Heart left ventricle (tissue), 16 donors: Measurements from ENCODE around the gene NISCH. TPM values are rescaled to one million over a fixed set of nuclear protein-coding genes. Genes with fewer than 3 reads are reported as not detected.

Source experiments
- ATAC-seq, 4 donors: fragments of 200-7000 bp; cut with Tn5 transposase; one replicate each; pipeline ENCODE4 v1.9.1; 2020 to 2022; ENCODE audit warnings: moderate library complexity in 4 of 4, mild to moderate bottlenecking in 3 of 4, moderate number of reproducible peaks in 1 of 4
- DNase-seq, 5 donors: peaks; one replicate each; pipeline ENCODE4 v3.0.0-alpha.2; 2020
- H3K27ac ChIP-seq, 12 donors: fragments of 200-600 bp; sonication (generic) in 4 of 12; one replicate each; pipeline versions ENCODE4 v1.5.0 to v1.8.0; 2016 to 2022; ENCODE audit warnings: mild to moderate bottlenecking in 2 of 12
- H3K27me3 ChIP-seq, 9 donors: fragments of 200-600 bp; sonication (generic) in 2 of 9; one replicate each; pipeline versions ENCODE4 v1.5.1 to v1.8.0; 2016 to 2022; ENCODE audit warnings: mild to moderate bottlenecking in 3 of 9
- H3K36me3 ChIP-seq, 9 donors: fragments of 200-600 bp; sonication (generic) in 2 of 9; one replicate each; pipeline versions ENCODE4 v1.5.0 to v1.8.0; 2018 to 2022; ENCODE audit warnings: mild to moderate bottlenecking in 2 of 9
- H3K4me1 ChIP-seq, 12 donors: fragments of 200-600 bp; sonication (generic) in 4 of 12; one replicate each; pipeline versions ENCODE4 v1.5.0 to v1.8.0; 2016 to 2022; ENCODE audit warnings: mild to moderate bottlenecking in 3 of 12
- H3K4me3 ChIP-seq, 12 donors: fragments of 200-600 bp; sonication (generic) in 4 of 12; one replicate each; pipeline versions ENCODE4 v1.5.0 to v1.8.0; 2017 to 2022; ENCODE audit warnings: mild to moderate bottlenecking in 9 of 12, moderate library complexity in 4 of 12
- H3K9me3 ChIP-seq, 12 donors: fragments of 200-600 bp; sonication (generic) in 4 of 12; one replicate each; pipeline versions ENCODE4 v1.5.0 to v1.8.0; 2016 to 2022; ENCODE audit warnings: mild to moderate bottlenecking in 1 of 12
- POLR2A ChIP-seq, 2 donors: fragments of 450-650 bp; IDR thresholded peaks; one replicate each; pipeline ENCODE4 v1.6.1; 2017; ENCODE audit warnings: antibody characterized with exemption in 2 of 2, mild to moderate bottlenecking in 2 of 2, moderate library complexity in 2 of 2
- WGBS, 4 donors: extraction: QIAGEN DNeasy Blood & Tissue Kit in 2 of 4; methylation state at CpG; one replicate each; pipeline versions ENCODE4 v1.1.5 to v1.1.7; 2013 to 2018; 5-methylcytosine and 5-hydroxymethylcytosine counted together
- intact Hi-C, 10 donors: fragments of 100-400 bp; cut with DNase I; formaldehyde crosslinking; loops; one replicate each; pipeline versions ENCODE4 v1.11.1 to v1.14.2; 2022
- polyA plus RNA-seq, 2 donors: library from polyadenylated mRNA; stranded (reverse); fragments of 200-250 nt; gene quantifications; one replicate each; pipeline ENCODE4 v1.2.3, GENCODE V29; 2013
- total RNA-seq, 9 donors: library from RNA; depleted of rRNA in 2 of 9; stranded (reverse); fragments of >200 nt in 2 of 9; fragmentation: NEBNext Ultra II Directional in 3 of 9; extraction: Animal tissue kit (Norgen Biotek cat#: 25700) in 3 of 9; gene quantifications; one replicate each; pipeline versions ENCODE4 v1.1.0 to v1.2.4, GENCODE V29; 2016 to 2023
- TF ChIP-seq, protein P1 (sequence below), 12 donors: fragments of 200-600 bp; sonication (generic) in 4 of 12; IDR thresholded peaks; one replicate each; pipeline versions ENCODE4 v1.5.0 to v1.8.0; 2018 to 2022; ENCODE audit warnings: antibody characterized with exemption in 12 of 12, mild to moderate bottlenecking in 5 of 12
- donor health status: ischemic (EF 13 %, LVEDD 7.1; RV severe dilation, severe dysfunction).
- donor health status: healthy with polysubstance abuse.
- donor health status: DM: no; HTN: yes; CAD: no.
- donor health status: DM: no; HTN: no; CAD: no.
- donor health status: ischemic (EF 25% LVEDD 6.9; RV normal size, moderate dysfunction).
- donor health status: ischemic (EF 25% LVEDD 5.7; RV mildly dilated, moderate dysfunction).
- donor health status: healthy.
- donor health status: DM: yes; HTN: yes; CAD: no.
- donor health status: ischemic (EF 35%, LVEDD 5.7; RV mildly dilated, moderate dysfunction).
- donor health status: nonischemic (EF 11% LVEDD 7.7; RV severe dilation, severe dysfunction).
- donor health status: DM: yes; HTN: yes; CAD: no.
- donor health status: PGD.
- donor health status: ischemic (EF 29% LVEDD 5.4; RV normal size, mild dysfunction).
- donor health status: nonischemic (EF 23%, LVEDD 6.1; RV moderate dilation, normal function).

The NISCH gene
- total and polyA plus RNA-seq, 11 donors: 28.8 to 56.2 (median 42.0) TPM

GRCh38 chr3:52528586-52529375 is 73.4 kb downstream of the NISCH start:
- no peak for TF ChIP-seq POLR2A (IDR thresholded peaks at IDR 0.05)
- TF ChIP-seq, protein P1, sequence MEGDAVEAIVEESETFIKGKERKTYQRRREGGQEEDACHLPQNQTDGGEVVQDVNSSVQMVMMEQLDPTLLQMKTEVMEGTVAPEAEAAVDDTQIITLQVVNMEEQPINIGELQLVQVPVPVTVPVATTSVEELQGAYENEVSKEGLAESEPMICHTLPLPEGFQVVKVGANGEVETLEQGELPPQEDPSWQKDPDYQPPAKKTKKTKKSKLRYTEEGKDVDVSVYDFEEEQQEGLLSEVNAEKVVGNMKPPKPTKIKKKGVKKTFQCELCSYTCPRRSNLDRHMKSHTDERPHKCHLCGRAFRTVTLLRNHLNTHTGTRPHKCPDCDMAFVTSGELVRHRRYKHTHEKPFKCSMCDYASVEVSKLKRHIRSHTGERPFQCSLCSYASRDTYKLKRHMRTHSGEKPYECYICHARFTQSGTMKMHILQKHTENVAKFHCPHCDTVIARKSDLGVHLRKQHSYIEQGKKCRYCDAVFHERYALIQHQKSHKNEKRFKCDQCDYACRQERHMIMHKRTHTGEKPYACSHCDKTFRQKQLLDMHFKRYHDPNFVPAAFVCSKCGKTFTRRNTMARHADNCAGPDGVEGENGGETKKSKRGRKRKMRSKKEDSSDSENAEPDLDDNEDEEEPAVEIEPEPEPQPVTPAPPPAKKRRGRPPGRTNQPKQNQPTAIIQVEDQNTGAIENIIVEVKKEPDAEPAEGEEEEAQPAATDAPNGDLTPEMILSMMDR (IDR thresholded peaks at IDR 0.05): no peak
- H3K36me3 ChIP-seq: peaks cover 0 to 47% (median 17%) of the 10 kb centered on the region in 9 donors
- peak overlapping the region in 9 of 12 donors; percentile 17 to 93 (median 89) for H3K27ac ChIP-seq
- 92 to 94% (median 93%) methylated on average over 22 to 25 of the region's 25 CpGs for WGBS, 4 donors
- H3K27me3 ChIP-seq: no peaks in the 10 kb centered on the region
- H3K4me1 ChIP-seq: peaks cover 9 to 87% (median 68%) of the 10 kb centered on the region in 12 donors
- no peak for ATAC-seq
- H3K4me3 ChIP-seq: no peak overlapping the region
- peak; percentile 13 to 63 (median 25) for DNase-seq
- intact Hi-C loops: loop anchor here in 3 of 10 donors (5.0 kb wide), 3 partner anchors 36 to 46 kb away; no protein-coding TSS in a partner anchor
- H3K9me3 ChIP-seq: no peaks in the 10 kb centered on the region

GRCh38 chr3:52529376-52530333 is 74.3 kb downstream of the NISCH start:
- H3K36me3 ChIP-seq: peaks cover 0 to 38% (median 10%) of the 10 kb centered on the region in 9 donors
- no peak overlapping the region for H3K4me3 ChIP-seq
- peaks cover 6 to 90% (median 67%) of the 10 kb centered on the region in 12 donors for H3K4me1 ChIP-seq
- no peaks in the 10 kb centered on the region for H3K27me3 ChIP-seq
- no peaks in the 10 kb centered on the region for H3K9me3 ChIP-seq
- ATAC-seq (peak; percentile 53 to 75 (median 62)), DNase-seq (peak; percentile 65 to 89 (median 77))
- peak overlapping the region; percentile 38 to 93 (median 84) for H3K27ac ChIP-seq
- intact Hi-C loops: loop anchor here in 5 of 10 donors (2.0 to 5.0 kb wide), 5 partner anchors 32 to 47 kb away; partner anchors contain the start of gene STAB1 (in 1 of the 5)
- WGBS, 4 donors: 41 to 78% (median 46%) methylated on average over 7 to 12 of the region's 12 CpGs
- TF ChIP-seq, protein P1 (IDR thresholded peaks at IDR 0.05): no peak
- TF ChIP-seq POLR2A (IDR thresholded peaks at IDR 0.05): peak in 1 of 2 donors; percentile 10

DNA sequence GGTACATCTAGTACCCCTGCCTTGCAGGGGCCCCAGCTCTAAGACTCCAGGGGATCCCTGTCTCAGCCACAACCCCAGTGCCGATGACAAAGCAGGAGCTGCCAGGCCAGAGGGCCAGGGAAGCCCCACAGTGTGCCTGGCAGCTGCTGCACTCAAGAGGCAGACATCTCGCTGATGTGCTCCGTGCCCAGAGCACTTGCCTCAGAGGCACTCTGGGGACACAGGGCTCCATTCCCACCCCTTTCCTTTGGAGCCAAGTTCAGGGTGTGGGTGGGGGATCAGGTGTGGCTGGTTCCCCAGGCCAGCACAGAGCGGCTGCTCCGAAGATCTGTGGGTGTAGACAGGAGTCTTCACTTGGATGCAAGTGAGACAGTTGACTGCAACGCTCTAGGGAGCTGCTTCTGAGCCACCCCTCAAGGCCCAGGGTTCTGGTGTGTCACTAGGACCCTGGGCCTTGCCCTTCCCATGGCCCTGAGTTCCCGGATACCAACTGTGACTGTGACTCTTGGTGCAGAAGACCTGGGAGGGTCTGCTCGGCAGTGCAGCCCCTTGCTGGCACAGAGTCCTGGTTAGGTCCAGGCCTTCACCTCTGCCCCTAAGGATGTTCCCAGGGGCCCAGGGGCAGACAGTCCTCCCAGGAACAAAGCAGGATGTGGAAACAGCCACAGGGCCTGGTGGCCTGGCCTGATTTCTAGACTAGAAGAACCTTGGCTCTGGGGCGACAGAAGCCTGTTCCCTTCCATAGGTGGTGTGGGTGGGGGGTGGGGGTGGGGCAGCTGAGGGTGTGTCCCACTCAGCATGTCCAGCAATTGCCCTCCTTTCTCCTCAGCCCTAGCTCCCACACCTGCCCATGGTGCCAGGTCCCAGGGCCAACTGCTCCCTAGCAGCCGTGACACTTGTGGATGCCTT is 75.8 kb downstream of the NISCH start:
- H3K4me1 ChIP-seq: peaks cover 0 to 86% (median 60%) of the 10 kb centered on the region in 12 donors
- H3K9me3 ChIP-seq: no peaks in the 10 kb centered on the region

More for the DNA sequence above, 75.8 kb downstream of the NISCH start:
- WGBS, 4 donors: 41 to 67% (median 57%) methylated on average over 6 to 10 of the region's 10 CpGs
- TF ChIP-seq, protein P1 (IDR thresholded peaks at IDR 0.05): no peak
- no peak for TF ChIP-seq POLR2A (IDR thresholded peaks at IDR 0.05)
- Histone ChIP-seq H3K4me3 (peak overlapping the region in 3 of 12 donors; percentile 4 to 66 (median 61)), H3K27ac (peak overlapping the region; percentile 38 to 93 (median 84)), H3K36me3 (peaks cover 0 to 24% (median 10%) of the 10 kb centered on the region in 9 donors), H3K27me3 (no peaks in the 10 kb centered on the region)
- intact Hi-C loops: loop anchor here in 3 of 10 donors (2.0 to 5.0 kb wide), 3 partner anchors 34 to 49 kb away; partner anchors contain the start of gene STAB1 (in 1 of the 3)
- DNase-seq (peak; percentile 44 to 84 (median 81)), ATAC-seq (peak; percentile 58 to 62 (median 62))
